Stimulated activated CD8-positive, alpha-beta memory T cell treated with anti-CD3 and anti-CD28 coated beads, Interleukin-4, amount 100 ng/mL, for 4 hours (primary cell): ENCODE results near the gene KCNIP3.
A peak's percentile ranks its signal among the peaks of the same experiment; 100 is the strongest.
"Not testable (repeated sequence)": the region's sequence is repeated elsewhere in the genome, so short reads cannot be mapped to it uniquely, and the experiment has no call there.

ENCODE experiments used
- DNase-seq, 2 donors: peaks; one replicate each; pipeline ENCODE4 v3.0.0-alpha.2; 2020; ENCODE audit warnings: low read depth in 2 of 2, low spot score in 1 of 2

The KCNIP3 gene

DNA sequence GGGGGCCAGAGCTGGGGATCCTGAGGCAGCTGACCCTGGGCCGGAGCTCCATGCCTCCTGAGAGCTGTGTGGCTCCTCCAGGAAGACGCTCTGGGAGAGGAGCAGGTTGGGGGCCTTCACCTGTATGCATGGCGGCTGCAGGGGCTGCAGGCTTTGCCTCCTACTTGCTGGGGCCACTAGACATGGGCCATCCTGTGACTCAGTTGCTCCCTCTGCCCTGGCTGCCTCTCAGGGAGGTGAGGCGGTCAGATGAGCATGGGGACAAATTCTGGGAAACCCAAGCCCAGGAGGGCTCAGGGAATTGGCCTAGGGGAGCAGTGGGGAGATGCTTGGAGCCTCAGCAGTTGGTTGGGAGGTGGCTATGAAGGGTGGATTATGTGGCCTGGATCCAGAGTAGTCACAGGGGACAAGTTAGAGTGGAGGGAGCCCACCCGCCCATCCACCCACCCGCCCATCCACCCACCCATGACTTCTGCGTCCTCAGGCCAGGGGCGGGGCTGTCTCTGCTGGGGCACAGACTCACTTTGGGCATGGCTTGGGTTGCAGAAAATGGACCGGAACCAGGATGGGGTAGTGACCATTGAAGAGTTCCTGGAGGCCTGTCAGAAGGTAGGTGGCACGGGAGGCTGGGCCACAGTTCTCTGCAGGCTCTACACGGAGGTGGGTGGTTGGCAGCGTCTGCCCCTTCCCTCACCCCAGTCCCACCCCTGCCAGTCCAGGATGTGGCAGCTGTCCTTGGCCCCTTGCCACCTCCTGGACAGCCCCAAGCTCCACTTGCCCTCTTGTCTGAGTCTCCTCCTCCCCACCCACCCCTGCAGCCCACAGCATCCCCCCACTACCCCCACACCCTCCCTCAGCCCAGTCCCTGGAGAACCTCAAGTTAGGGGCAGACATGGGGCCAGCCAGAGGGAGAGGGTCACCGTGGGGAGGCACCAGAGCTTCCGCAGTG is 85.8 kb downstream of the KCNIP3 start:
- no peak for DNase-seq

DNA sequence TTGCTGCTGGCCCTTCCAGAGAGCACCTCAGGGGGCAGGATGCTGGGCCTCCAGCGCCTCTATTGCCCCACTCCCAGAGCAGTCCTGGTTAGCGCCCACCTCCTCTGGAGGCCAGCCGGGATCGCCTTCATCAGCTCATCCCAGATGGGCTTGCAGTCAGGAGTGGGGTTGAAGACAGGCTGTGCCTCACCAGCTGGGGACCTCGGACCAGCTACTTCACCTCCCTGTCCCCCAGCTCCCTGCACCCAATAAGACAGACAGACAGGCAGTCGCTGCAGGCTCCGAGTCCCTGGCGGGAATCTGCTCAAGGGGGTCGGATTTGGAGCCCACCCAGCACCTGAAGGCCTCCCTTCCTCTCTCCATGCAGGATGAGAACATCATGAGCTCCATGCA is 86.5 kb downstream of the KCNIP3 start:
- DNase-seq = no peak

DNA sequence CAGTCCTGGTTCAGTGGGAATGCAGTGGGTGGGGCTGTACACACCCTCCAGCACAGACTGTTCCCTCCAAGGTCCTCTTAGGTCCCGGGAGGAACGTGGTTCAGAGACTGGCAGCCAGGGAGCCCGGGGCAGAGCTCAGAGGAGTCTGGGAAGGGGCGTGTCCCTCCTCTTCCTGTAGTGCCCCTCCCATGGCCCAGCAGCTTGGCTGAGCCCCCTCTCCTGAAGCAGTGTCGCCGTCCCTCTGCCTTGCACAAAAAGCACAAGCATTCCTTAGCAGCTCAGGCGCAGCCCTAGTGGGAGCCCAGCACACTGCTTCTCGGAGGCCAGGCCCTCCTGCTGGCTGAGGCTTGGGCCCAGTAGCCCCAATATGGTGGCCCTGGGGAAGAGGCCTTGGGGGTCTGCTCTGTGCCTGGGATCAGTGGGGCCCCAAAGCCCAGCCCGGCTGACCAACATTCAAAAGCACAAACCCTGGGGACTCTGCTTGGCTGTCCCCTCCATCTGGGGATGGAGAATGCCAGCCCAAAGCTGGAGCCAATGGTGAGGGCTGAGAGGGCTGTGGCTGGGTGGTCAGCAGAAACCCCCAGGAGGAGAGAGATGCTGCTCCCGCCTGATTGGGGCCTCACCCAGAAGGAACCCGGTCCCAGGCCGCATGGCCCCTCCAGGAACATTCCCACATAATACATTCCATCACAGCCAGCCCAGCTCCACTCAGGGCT is 87.9 kb downstream of the KCNIP3 start:
- DNase-seq = no peak

DNA sequence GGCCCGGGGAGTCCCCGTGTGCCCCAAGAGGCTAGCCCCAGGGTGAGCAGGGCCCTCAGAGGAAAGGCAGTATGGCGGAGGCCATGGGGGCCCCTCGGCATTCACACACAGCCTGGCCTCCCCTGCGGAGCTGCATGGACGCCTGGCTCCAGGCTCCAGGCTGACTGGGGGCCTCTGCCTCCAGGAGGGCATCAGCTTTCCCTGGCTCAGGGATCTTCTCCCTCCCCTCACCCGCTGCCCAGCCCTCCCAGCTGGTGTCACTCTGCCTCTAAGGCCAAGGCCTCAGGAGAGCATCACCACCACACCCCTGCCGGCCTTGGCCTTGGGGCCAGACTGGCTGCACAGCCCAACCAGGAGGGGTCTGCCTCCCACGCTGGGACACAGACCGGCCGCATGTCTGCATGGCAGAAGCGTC is 88.4 kb downstream of the KCNIP3 start:
- DNase-seq = no peak

DNA sequence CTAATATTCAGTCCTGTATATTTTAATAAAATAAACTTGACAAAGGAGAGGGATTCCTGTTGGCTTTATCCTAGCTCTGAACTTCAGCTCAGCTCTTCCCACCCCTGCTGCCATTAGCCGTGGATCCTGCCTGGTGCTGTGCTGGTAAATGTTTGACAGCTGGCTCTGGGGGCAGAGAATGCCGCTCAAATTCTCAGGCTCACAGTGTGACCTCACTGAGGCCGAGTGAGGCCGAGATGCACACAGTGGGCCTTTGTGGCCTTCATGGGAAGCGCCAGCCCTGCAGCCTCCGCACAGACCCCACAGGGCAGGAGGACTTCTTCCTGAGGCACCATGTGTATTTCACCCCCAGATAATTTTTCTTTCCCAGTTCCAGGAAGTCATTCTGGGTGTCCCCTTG is 88.9 kb downstream of the KCNIP3 start:
- DNase-seq = no peak

DNA sequence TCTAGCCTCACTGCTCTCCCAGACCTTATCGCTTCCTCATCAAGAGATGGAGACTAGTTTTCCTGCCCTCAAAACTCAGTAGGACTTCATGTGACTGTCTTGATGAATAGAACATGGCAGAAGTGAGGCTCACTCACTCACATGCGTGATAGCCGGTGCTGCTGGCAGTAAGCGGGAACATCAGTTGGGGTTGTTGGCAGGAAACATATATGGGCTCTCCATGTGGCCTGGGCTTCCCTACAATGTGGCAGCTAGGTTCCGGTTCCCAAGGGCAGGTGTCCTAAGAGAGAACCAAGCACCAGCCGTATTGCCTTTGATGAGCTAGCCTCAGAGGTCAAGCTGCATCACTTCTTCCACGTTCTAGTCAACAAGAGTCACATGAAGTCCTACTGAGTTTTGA is 90.2 kb downstream of the KCNIP3 start:
- DNase-seq = no peak

DNA sequence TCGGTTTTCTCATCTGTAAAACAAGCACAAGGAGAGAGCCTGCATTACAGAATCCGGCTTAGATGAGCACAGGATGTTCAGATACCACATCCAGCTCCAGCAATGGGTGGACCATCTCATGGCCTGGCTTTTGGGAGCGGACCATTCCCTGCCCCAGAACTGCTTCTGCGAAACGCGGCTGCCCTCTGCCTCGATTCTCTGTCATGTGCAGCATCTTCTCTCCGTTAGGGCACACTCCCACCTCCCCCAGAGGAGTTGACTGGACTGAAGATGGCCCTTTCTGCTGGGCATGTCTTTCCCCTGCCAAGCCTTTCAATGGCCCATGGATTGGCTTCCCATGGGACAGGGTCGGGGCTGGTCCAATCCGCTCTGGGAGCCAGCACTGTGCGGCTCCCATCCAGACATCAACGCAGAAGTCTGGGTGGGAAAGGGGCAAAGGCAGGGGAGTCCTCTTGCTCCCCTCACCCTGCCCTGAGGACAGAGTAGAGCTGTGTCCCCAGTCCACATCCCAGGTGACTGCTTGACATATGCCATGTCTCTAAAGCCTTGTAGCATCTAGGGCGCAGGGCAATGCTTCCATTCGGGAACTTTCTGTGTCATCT is 91.0 kb downstream of the KCNIP3 start:
- no peak for DNase-seq

DNA sequence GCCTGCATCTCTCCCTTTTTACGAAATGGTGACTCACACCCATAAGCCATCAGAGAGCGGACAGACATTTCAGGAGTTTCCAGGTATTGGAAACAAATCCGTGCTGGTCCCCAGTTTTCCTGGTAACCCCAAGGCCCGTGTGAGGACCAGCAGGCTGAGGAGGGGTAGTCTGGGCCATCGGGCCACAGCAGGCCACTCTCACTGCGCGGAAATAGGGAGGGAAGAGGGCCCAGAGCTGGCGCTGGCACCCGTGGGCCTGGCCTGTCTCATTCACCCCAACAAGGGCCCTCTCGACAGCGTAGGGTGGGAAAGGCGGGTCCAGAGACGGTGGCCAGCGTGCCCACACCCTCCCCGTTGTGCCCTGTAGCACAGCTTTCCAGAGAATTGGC is 91.7 kb downstream of the KCNIP3 start:
- no peak for DNase-seq

DNA sequence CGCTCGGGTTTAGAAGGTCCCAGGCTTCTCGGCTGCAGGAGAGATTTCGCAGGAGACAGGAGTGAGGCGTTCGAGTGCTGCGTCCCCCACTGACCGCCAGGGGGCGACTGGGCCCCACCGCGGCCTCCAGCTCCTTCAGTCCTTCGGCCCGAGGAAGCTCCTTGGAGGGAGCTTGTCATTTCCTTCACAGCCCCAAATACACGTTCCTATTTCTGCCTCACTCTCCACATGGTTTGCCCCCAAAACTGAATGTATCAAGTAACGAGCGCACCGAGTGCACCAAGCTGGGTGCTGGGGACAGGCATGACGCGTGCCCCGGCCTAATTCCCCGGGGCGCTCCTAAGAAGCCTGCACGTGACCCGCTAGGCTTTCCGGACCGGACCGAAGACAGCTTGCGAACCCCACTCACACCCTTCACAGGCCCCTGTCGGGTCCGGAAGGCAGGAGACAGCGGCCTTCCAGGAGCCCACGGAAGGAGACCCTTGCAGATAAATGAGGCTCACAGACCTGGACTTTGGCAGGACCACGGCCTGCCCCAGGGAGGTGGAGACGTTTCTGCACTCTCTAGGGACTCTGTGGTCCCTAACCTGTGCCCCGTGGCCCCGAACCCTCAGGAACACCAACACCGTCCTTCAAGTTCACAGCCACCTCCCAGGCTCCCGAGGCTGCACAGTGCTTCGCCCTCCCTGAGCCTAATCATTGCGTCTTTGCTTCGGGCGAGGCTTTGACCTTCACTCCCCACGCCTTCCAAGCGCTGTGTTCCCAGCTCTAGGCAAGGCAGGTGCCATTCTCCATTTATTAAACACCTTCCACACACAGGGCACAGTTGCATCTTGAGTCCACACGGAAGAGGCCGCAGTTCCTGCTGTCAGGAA is 92.3 kb downstream of the KCNIP3 start:
- peak in 1 of 2 donors; percentile 11 for DNase-seq

DNA sequence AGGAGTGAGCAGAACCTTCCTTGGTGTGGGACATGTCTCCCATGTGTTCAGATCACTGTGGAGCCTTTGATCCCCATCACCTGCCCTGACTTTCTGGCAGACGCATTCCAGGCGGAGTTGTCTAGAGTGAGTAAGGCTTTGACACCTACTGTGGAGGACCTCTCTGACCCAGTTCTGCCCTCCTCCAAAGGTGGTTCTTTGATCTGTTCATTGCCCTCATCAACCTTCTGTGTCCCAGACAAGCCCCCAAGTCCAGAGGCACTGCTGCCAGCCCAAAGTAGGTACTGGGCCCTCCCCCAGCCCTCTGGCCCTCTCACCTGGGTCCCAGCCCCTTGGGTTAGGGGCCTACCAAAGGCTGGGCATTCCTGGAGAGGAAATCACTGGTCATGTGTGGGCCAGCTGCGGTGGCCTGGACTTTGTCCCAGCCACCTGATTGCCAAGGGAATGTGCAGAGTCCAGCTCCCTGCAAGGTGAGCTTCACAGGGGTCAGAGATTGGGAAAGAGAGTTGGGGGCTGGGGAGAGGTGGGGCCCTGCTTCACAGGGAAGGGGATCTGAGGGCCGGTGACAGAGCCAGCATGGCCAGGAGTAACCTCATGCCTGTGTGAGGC is 93.2 kb downstream of the KCNIP3 start:
- DNase-seq = no peak

DNA sequence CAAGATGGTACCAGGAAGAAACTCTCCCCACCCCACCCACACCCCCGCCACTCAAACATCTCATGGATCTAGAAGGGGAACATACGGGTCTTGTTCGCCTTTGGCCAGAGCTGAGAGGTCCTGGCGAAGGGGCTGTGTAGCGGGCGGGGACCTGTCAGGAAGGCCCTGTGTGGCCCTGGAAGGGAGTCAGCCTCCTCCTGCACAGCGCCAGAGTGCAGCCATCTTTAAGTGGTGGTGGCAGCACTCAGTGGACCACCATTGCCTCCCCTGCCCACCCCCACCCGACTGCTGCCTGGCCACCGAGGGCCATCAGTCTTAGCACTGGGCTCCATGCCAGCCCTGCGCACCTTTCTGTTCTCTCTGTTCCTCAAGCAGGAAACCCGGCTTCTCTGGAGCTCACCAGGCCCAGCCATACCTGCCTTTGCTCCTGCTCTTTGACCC is 93.8 kb downstream of the KCNIP3 start:
- DNase-seq = no peak

DNA sequence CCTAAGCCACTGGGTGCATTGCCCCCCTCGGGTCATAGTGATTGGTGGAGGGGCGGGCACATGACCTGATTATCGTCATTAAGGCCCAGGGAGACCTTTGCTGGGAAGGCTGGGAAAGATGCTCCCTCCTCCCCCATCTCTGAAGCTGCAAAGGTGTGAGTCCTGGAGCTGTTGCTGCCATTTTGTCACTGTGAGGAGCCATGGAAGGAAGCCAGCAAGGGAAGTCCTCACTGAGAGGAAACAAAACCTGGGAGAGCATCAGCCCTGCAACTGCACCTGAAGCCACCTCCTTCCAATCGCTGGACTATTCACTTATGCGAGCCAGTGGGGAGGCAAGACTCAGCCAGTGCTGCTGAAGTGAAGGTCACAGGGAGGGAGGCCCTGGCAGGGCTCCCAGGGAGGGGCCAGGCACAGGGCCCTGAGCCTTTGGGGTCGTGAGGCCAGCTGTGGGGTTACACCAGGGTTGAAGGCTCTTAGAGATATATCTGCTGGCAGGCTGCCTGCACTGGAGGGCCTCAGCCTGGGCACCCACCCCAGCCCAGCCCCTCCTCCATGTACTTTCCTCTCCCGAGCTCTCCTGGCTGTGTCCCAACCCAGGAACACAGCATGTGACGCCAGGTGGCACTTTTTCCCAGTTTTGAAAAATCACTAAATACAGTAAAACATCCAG is 94.6 kb downstream of the KCNIP3 start:
- DNase-seq = no peak

DNA sequence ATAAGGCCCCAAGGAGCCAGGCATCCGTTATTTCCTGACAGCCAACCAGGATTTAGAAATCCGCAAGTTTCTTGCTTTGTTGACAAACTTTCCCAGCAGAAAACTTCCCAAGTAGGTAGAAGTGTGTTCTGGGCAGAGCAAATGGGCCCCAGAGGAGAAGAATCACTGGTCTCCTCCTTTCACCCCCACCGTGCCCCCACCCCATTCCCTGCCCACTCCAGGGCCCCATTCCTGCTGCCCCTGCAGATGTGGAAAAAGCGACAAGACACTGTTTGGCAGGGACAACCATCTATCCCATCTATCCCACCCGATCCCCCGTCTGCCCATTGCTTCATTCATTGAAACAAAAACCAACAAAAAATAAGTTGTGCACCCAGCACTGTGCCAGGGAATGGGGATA is 95.2 kb downstream of the KCNIP3 start:
- no peak for DNase-seq

DNA sequence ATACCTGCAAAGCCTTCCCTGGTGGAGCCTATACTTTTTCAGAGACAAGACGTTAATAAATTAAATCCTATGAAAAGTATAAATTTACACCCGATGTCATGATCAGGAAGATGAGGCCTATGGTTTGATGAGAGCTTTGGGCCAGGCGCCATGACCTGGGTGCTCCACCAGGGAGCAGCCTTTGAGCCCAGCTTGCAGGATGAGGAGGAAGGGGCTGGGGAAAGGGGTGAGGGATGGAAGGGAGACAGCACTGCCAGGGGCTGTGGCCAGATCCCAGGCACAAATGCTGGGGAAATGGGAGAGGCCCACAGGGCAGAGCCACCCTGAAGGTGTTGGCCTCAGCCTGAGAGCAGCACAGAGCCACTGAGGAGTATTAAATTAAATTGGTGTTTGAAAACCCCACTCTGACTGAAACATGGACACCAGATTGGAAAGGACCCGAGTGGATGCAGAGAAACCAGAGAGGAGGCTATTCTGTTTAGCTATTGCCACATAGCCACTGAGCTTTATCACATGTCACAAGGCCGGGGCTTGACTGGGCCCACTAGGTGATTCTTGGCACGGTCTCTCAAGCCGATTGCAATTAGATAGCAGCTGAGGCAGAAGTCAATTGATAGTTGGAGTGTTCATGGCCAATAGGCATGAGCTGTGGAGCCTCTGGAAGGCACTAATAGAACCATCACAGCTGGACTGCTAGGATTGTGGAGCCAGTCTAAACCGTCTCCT is 95.7 kb downstream of the KCNIP3 start:
- DNase-seq = no peak

DNA sequence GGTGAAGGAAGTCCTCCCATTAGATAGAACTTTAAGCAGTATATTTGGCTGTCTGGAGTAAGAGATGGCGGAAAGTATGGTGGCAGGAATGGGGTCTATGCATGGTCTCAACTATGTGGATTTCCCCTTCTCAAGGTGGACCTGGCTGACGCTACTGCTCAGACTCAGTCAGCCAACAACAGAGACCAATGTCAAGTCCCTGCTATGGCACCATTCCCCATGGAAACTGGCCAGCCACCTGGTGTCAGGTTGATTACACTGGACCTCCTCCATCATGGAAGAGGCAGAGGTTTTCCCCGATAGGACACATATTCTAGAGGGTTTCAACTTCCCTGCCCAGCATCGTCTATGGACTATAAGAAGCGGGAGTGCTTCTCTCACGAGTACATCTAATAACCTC is 96.8 kb downstream of the KCNIP3 start:
- DNase-seq = no peak

DNA sequence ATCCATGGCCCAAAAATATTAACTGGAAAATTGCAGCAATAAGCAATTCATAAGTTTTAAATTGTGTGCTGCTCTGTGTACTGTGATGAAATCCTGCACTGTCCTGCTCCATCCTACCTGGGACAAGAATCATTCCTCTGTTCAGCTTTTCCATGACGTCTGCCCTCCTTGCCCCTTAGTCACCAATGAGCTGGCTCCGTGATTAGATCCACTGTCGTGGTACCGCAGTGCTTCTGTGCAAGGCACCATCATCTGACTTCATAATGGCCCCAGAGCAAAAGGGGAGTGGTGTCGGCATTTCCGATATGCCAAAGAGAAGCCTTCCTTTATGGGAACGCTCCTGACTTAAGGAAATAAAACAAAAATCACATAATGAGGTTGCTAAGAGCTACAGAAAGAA is 101.9 kb downstream of the KCNIP3 start:
- no peak for DNase-seq

DNA sequence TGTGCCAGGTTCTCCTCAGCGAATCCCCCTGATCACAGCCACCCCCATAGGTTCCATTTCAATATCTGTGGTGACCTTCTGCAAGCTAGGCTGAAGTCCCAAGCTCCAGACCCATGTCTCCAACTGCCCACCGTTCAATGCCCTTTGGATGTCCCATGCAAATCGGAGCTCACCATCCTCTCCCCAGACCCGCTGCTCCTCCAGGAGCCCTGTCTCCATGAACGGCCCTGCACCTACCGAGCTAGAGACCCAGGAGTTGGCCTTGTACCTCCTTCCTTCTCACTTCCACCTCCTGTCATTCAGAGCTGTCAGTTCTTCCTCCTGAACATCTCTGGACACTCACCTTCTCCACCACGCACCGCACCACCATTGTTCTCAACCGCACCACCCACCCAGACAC is 104.3 kb downstream of the KCNIP3 start:
- no peak for DNase-seq

DNA sequence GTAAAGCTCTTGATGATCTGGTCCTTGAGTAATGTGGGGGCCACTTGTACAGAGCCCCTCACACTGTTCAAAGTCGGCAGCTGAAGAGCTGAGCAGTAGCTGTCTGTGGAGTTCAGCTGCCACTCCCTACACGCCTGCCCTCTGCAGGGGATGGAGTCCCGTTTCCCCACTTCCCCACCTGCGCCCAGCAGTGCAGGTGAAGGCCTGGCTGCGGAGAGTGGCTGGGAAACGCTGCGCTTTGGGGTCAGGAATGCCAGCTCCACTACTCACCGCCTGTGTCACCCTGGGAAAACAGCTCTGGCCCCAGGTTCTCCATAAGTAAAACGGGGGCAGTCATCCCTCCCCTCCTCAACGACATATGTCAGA is 104.8 kb downstream of the KCNIP3 start:
- not testable (repeated sequence) for DNase-seq
